NOMO-1 treated with dmso at 0.1 percent for 144 hours (cell line): Measurements from ENCODE around the gene C16orf96.
A peak's percentile ranks its signal among the peaks of the same experiment; 100 is the strongest.

ENCODE experiments used
- DNase-seq: peaks from one replicate; lab custom pipeline; 2025; ENCODE audit not compliant: unreplicated experiment; lab: John Stamatoyannopoulos, UW

Gene C16orf96

DNA sequence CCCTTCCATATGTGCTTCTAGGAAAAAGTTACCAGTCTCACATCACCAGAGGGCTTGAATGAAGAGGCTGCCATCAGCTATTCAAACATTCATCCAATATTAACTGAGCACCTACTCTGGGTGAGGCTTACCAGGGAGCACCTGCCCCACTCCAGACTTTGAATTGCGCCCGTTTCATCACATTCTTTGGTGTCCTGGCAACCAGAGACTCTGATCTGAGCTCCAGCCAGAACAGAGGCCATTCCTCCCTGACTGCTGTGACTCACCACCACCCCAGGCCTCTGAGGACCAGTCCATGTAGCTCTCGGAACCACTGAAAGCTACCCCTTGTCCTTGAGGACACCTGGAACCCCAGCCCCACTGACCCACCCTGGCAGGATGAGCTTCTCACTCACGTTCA, at the start of gene C16orf96:
Gene C16orf96, plus strand, starts transcription at position 229 of the 400 bp plus-strand sequence. Its CDS starts 150 bp downstream, at position 379.
- DNase-seq, result no peak

DNA sequence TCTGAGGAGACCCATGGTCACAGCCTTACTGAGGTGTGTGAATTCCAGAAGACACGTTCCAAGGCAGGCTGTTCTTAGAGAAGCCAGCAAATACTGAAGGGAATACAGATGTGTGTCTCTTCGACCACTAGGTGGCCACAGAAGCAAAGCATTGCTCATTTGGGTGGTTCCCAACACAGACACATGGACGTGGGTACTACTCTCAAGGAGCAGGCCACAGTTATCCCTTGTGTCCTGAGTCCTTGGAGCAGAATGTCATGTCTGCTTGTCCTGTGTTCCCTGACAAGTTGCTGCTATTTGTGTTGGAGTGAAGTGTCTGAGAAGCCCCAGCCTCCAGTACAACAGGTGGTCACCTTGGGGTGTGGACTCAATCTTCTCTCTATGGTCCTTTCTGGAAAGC, 49.7 kb upstream of the C16orf96 start:
- DNase-seq, result peak; percentile 6

DNA sequence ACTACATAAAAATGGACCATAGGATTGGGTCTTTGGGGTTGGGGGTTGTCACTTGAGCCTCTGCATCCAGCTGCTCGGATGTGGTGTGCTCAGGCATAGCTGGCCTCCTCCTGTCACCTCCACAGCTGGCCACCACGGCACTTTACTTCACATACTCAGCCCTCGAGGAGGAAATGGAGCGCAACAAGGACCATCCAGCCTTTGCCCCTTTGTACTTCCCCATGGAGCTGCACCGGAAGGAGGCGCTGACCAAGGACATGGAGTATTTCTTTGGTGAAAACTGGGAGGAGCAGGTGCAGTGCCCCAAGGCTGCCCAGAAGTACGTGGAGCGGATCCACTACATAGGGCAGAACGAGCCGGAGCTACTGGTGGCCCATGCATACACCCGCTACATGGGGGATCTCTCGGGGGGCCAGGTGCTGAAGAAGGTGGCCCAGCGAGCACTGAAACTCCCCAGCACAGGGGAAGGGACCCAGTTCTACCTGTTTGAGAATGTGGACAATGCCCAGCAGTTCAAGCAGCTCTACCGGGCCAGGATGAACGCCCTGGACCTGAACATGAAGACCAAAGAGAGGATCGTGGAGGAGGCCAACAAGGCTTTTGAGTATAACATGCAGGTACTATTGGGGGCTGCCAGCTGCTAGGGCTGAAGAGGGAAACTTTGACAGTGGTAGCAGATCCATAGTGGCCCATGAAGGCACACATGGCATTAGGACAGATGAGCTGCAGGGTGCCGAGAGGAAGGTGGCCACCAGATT, 48.4 kb upstream of the C16orf96 start:
- no peak for DNase-seq

DNA sequence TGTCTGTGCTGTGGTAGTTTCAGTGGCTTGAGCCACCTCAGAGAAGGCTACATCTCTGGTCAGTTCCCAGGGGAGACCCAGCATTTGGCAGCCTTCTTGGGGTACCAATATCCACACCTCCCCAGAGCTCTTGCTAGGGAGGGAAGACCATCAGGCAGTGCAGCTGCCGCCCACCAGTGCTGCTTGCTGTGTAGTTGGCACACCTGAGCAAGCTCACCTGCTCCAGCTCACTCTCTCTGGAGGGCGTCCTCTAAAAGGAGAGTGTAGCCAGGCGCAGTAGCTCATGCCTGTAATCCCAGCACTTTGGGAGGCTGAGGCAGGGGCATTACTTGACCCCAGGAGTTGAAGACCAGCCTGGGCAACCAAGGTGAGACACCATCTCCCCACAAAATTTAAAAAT, 47.3 kb upstream of the C16orf96 start:
- no peak for DNase-seq

DNA sequence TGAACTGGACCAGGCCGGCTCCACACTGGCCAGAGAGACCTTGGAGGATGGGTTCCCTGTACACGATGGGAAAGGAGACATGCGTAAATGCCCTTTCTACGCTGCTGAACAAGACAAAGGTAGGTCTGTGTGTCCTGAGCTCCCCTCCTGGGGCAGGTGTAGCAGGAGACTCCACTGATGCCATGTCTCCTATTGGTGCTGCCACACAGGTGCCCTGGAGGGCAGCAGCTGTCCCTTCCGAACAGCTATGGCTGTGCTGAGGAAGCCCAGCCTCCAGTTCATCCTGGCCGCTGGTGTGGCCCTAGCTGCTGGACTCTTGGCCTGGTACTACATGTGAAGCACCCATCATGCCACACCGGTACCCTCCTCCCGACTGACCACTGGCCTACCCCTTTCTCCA, 46.7 kb upstream of the C16orf96 start:
- no peak for DNase-seq

DNA sequence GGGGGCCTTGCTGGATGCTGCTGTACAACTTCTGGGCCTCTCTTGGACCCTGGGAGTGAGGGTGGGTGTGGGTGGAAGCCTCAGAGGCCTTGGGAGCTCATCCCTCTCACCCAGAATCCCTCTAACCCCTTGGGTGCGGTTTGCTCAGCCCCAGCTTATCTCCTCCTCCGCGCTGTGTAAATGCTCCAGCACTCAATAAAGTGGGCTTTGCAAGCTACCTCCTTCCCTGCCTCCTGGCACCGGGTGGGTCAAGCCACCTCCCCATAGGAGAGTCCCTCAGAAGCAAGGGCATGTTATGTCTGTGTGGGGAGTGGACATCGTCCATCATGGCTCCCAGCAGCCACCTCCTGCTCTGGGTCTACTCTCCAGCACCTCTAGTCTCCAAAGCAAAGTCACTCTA, 46.0 kb upstream of the C16orf96 start:
- DNase-seq, result no peak

DNA sequence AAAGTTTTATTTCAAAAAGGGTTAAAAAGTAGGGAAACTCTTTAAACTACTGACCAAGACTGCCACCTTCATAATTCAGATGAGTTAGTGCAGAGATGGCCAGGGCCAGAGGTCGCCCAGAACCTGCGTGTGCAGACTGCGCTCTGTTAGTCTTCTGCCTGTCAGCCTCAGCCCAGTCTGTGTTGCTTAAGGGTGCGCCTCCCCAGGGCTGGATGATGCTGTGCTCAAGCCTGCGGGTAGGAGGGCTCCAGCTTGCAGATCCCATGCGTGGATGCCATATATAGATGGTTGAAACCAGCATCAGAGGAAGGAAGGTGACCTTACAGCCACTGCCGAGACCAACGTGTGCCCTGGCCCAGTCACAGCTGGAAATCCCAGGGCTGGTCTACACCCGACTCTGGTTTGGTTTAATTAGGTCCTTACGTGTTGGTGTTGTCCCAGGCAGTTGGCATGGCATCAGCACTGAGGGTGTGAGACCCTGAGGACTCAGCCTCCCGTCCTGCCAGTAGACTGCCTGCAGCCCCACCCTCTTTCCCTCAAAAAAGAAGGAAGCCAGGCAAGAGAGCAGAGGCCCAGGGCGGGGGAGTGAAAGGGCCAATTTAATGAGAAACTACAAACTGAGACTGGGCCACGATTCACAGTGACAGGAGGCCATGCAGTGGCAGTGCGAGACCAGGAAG, 45.3 kb upstream of the C16orf96 start:
- peak; percentile 54 for DNase-seq

DNA sequence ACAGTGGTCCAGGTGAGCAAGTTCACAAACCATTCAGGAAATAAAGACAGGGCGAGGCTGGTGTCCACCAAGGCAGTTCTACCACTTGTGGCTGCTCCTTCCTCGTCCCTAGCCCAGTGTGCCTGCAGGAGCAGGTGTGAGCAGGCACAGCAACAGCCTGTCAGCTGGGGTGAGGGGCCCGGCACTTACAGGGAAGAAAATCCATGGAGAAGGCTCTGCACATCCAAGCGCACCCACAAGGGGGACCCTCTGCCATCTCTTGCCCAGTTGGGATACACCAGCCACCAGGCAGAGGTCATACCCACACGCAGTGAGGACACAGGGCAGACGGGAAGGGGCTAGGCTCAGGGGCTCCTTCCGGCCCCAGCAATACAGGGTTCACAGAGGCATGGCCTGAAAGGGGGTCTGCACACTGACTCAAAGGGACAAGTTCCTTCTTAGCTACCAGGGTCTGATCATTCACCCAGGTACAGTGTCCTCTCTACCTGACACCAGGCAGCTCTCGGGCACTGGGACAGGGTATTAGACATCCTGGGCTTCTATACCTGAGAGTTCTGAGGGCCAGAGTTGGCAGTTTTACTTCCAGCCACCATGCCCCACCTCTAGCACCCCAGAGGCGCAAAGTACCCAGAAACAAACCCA, 44.6 kb upstream of the C16orf96 start:
- no peak for DNase-seq

DNA sequence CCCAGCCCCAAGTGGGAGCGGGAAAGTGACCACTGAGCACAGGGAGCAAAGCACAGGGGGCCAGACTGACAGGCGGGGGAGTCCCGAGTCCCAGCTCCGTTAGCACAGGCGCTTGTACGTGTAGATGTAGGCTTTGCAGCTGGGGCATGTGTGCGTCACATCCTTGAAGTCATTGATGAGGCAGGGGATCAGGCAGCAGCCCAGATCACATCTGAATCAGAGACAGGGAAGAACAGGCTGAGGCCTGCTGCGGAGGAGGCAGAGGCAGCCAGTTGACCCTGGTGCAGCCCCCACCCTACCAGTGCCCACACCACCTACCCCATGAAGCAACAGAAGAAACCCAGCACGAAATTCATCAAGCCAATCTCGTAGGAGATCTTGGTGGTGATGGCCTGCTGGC, 43.7 kb upstream of the C16orf96 start:
- no peak for DNase-seq

DNA sequence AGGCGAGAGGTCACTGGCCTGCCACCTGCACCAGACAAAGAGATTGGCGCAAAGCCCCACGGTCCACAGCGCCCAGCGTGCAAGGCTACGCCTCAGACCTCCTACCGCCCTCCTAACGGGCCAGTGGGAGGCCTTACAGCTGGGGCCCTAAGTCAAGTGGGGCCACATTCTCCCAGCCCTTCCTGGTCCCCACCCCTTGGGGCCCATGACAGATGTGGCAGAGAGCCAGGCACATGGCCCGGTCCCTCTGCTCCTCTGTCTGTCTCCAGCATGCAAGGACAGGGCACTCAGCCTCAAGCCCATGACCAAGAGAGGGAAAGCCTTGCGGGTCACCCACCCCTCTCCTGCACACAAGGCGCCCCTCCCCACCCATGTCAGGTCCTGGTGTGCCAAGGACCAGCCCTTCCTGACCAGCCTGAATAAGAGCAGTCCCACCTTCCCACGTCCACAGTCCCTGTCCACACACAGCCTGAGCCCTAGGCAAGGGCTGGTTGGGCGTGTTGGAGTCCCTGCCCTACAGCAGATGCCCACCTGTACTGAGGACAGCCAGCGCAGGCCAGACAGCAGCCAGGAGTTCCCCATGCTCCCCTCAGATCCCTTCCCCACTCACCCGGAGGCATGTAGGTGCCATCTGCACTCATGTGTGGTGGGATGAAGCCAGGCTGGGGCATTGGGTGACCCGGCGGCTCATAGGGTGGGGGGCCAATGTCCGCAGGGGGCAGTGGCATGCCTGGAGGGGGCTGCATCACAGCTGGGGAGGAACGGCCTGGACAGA, 42.9 kb upstream of the C16orf96 start:
- no peak for DNase-seq

DNA sequence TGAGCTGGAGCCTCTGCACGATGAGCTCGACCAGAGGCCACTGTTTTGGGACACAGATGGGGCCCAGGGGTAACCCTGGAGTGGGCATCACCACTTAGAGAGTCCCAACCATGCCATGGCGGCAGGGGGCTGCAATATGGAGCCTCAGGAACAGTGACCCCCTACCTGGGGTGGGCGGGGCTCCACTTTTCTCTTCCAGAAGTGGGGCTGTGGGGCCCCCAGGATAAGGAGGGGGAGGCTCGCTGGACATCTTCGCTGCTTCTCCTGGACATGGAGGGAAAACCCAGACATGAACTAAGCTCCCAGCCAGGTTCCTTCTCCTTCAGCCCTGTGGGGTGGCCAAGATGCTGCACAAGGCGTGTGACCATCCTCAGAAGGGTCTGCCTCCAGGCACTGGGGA, 42.3 kb upstream of the C16orf96 start:
- no peak for DNase-seq

DNA sequence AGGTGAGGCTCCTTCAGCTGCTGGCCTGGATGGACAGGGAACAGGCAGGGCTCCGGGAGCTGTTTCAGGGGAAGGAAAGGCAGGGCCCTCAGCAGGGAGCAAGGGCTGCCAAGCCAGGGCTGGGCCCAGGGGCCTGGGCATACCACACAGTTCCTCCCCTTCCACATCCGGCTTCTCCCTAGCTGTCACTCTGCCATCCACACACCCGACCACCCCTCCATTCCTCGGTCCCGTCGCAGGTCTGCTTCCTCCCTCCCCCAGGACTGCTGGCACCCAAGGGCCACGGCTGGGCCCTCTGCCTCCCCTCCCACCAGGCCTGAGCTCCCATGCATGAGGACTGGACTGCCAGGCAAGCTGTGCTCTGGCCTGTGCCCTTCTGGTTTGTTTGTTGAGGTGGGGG, 41.5 kb upstream of the C16orf96 start:
- DNase-seq, result no peak

DNA sequence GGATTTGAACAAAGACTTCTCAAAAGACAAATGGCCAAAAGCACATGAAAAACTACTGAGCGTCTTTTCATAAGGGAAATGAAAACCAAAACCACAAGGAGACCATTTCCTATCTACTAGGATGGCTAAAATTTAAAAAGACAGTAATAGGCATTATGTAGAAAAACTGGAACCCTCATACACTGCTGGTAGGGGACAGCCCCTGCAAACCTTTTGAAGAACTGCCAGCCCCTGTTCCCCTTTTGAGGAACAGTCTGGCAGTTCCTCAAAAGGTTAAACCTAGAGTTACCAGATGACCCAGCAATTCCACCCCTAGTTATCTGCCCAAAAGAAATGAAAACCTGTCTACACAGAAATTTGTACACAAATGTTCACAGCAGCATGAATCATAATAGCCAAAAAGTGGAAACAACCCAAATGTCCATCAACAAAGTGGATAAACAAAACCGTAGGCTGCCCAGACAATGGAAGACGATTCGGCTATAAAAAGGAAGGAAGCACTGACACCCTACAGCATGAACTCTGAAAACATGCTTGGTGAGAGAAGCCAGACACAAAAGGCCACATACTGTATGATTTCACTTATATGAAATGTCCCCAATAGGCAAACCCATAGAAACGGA, 40.4 kb upstream of the C16orf96 start:
- DNase-seq, result peak; percentile 76

DNA sequence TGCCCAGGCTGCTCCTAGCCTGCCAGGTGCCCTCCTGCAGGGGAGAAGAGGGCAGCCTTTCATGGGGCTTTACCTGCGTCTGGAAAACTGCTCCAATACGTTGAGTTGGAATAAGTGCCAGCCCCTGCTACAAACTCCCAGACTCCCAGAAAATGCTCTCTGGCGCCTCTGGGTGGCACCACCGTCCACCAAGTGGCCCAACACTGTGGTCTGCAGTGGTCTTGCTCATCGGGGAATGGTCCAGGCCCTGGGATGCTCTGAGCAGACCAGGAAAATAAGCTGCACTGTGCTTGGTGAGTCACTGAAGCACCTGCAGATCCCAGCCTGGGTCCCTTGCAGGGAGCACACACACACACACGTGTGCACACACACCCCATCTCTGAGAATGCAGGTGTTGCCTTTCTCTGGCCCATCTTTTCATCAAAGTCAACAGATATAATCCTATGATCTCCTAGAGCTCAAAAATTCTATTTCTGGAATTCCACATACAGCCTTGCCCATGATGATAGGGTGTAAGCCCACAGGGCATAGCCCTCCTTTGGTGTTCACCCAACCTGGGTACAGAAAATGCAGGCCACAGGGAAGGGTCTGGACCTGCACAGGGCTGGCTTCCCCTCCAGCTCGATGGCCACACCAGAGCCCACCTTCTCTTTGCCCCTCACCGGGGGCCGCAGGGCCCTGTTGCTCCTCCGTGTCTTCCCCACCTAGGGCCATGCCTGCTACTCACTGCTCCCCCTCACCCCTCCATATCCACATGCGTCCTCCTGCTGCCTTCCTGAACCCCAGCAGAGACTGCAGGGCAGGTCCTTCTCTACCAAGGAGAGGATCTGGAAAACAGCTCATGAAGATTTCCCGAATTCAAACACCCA, 38.1 kb upstream of the C16orf96 start:
- no peak for DNase-seq

DNA sequence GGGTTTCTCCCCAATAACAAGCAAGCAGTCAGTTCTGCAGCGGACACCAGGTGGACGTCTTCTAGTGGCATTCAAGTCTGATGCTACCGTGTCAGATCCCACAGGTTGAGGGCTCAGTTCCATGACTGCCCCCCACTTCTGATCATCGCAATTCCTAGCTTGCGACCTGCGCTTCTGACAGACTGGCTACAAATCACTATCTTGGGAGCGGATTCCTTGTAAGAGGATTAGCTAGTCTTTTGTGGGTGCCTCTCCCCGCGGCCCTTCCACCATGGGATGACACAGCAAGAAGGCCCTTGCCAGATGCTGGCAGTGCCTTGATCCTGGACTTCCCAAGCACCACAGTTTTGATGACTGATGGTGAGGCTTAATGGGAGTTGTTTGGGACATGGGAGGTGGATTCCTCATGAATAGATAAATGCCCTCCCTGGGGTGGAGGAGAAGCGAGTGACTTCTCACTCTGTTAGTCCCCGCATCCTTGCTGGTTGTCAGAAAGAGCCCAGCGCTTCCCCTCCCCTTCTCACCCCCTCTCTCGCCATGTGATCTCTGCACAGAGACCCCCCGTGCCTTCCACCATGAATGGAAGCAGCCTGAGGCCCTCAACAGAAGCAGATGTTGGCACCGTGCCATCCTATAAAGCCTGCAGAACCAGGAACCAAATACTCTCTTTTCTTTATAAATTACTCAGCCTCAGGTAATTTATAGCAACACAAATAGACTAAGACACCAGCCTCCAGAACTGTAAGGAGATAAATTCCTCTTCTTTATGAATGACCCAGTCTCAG, 36.7 kb upstream of the C16orf96 start:
- no peak for DNase-seq

DNA sequence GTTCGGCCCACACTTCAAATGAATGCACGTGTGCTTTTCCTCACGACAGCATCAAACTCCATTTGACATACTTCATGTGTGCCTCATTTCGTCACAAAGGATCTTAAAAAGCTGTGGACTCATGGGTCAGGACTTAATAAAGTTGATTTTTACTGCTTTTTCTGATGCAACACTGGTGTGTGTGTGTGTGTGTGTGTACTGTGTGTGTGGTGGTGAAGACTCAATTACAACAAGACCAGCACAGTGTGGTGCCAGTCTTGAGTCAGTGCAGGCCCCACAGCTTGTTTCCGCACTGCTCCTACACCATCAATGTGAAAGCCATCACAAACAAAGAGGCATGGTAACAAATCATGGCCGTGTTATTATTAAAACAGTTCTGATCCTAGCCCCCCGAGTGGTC, 35.2 kb upstream of the C16orf96 start:
- DNase-seq, result no peak

DNA sequence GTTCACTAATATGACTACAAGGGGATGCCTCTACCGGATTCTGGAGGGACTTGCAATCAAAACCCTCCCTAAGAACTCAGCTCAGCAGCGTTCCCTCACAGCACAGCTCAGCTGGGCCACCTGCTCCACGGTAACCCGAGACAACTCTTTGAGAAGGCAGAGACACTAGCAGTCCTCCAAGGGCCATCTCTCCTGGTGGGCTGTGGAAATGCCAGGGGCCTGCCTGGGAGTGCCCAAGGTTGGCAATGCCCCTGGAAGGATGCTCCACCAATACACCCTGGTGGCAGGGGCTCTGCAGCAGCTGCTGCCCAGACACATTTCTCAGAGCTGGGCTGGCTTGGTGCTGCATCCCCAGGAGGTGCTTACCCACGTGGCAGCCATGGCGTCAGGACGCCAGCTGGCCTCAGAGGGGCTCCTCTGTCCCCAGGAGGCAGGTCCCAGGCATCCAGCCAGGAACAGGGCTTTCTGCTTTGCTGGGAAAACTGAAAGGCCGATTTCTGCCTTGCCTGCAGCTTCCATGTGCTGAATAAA, 34.0 kb upstream of the C16orf96 start:
- no peak for DNase-seq

DNA sequence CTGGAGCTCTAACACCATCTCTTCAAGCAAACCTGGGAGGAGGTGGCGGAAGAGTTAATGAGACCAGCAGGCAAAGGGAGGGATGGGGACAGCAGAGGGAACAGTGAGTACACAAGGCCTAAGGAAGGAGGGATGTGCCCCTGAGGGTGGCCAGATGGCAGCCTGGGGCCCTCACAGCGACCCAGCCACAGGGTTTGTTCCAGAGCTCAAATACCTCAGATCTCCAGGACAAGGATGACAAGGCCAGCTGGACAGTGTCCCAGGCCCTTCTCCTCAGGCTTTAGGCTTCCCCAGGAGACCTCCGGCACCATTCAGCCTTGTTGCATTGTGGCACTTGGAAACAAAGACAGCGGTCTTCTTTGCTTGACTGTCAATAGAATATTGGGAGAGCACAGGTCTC, 32.5 kb upstream of the C16orf96 start:
- no peak for DNase-seq

DNA sequence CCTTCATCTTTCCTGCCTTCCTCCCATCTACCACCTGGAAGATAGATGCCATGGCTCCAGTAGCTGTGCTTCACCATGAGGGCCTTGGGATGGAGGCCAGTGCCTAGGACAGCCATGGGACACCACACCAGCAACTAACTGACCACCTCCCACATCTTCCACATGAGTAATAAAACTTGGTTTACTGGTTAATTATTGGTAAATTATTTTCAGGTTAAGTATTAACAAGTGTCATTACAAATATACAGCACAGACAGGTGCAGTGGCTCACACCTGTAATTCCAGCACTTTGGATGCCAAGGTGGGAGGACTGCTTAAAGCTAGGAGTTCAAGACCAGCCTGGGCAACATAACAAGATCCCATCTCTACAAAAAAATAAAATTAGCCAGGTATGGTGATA, 31.6 kb upstream of the C16orf96 start:
- no peak for DNase-seq
